Mesothelial cell of epicardium (in vitro differentiated cells): Measurements from ENCODE around the gene COPS2. TPM values are rescaled to one million over a fixed set of nuclear protein-coding genes. Genes with fewer than 3 reads are reported as not detected.
A peak's percentile ranks its signal among the peaks of the same experiment; 100 is the strongest.

Experiments
- DNase-seq, 2 experiments: peaks; one replicate each; pipeline ENCODE4 v3.0.0; 2021; ENCODE audit warnings: low spot score in 2 of 2; ENCODE audit not compliant: unreplicated experiment in 2 of 2
- H3K27ac Mint-ChIP-seq: 2 replicates; pipeline ENCODE4 v1.8.0; 2021; ENCODE audit warnings: mixed read lengths
- H3K27me3 Mint-ChIP-seq: 2 replicates; pipeline ENCODE4 v1.8.0; 2021; ENCODE audit warnings: low read depth, mixed read lengths
- H3K36me3 Mint-ChIP-seq: 2 replicates; pipeline ENCODE4 v1.8.0; 2021; ENCODE audit warnings: mixed read lengths
- H3K4me1 Mint-ChIP-seq: 2 replicates; pipeline ENCODE4 v1.8.0; 2021; ENCODE audit warnings: mixed read lengths
- H3K4me3 Mint-ChIP-seq: 2 replicates; pipeline ENCODE4 v1.8.0; 2021; ENCODE audit warnings: mild to moderate bottlenecking, moderate library complexity, mixed read lengths
- H3K9me3 Mint-ChIP-seq: 2 replicates; pipeline ENCODE4 v1.8.0; 2021; ENCODE audit warnings: mixed read lengths
- total RNA-seq: library from RNA; stranded (reverse); gene quantifications from 3 replicates; pipeline ENCODE4 v1.2.1, GENCODE V29; 2021
- TF ChIP-seq, protein P1 (sequence below): fragments of 200-600 bp; sonication (generic); IDR thresholded peaks from one replicate; pipeline ENCODE4 v1.5.0; 2021; ENCODE audit warnings: antibody characterized with exemption; ENCODE audit not compliant: unreplicated experiment

COPS2 gene
- total RNA-seq, 1 donor from 2014 or later, result 79.9 TPM

DNA sequence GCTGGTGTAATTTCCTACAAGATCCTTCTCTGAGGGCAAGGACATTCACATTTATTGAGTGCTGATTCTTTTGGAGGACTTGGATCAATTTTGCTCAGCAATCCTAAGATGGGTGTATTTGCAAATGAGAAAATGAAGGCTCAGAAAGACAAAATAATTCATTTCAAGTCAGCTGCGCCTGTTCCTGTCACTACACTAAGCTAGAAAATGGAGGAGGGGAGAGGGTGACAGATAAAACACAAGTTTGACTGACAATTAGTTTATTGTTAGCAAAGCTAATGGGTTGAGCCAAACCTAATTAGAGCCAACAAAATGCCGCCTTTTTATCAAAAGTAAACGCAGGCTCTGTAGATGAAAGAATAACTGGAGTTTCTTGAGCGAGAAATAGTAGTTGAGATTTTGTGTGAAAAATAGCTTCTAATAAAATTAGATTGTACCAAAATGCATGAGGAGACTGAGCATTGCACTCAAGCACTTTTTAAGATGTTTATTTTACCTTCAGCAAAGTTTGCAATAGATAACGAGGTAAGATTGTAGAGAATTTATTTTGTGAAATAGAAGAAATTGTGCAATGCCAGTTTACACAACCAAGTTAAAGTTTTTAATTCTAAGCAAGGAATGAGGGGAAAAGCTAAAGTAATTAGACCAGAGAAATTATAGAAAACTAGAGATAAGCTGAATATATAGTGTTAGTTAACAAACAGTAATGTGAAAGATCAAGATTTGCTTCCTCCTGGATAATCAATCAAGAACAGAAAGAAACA lies 69.5 kb downstream of the COPS2 start:
- TF ChIP-seq, protein P1, sequence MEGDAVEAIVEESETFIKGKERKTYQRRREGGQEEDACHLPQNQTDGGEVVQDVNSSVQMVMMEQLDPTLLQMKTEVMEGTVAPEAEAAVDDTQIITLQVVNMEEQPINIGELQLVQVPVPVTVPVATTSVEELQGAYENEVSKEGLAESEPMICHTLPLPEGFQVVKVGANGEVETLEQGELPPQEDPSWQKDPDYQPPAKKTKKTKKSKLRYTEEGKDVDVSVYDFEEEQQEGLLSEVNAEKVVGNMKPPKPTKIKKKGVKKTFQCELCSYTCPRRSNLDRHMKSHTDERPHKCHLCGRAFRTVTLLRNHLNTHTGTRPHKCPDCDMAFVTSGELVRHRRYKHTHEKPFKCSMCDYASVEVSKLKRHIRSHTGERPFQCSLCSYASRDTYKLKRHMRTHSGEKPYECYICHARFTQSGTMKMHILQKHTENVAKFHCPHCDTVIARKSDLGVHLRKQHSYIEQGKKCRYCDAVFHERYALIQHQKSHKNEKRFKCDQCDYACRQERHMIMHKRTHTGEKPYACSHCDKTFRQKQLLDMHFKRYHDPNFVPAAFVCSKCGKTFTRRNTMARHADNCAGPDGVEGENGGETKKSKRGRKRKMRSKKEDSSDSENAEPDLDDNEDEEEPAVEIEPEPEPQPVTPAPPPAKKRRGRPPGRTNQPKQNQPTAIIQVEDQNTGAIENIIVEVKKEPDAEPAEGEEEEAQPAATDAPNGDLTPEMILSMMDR, result no peak
- no peak overlapping the region for H3K4me3 Mint-ChIP-seq
- H3K9me3 Mint-ChIP-seq, result no peaks in the 10 kb centered on the region
- no peak for DNase-seq
- peaks cover 7% of the 10 kb centered on the region for H3K4me1 Mint-ChIP-seq
- H3K36me3 Mint-ChIP-seq, result no peaks in the 10 kb centered on the region
- no peak overlapping the region for H3K27ac Mint-ChIP-seq
- H3K27me3 Mint-ChIP-seq, result no peaks in the 10 kb centered on the region

DNA sequence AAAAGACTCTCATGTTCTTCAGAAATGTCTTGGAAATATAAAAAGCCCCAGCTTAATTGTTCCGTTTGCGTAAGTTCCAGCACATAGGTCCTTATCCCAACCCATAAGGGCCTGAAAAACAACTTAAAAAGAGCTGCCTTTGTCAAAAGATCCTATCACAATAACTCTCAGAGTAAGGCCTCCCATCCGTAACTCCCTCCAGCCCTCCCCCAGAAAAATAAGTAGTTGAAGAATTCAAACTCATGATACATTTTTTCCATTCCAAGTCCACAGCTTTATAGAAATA lies 71.2 kb downstream of the COPS2 start:
- H3K27ac Mint-ChIP-seq, result no peak overlapping the region
- no peaks in the 10 kb centered on the region for H3K9me3 Mint-ChIP-seq
- no peaks in the 10 kb centered on the region for H3K27me3 Mint-ChIP-seq
- no peak for DNase-seq
- no peaks in the 10 kb centered on the region for H3K36me3 Mint-ChIP-seq
- peaks cover 7% of the 10 kb centered on the region for H3K4me1 Mint-ChIP-seq
- TF ChIP-seq, protein P1, result no peak
- H3K4me3 Mint-ChIP-seq, result no peak overlapping the region

DNA sequence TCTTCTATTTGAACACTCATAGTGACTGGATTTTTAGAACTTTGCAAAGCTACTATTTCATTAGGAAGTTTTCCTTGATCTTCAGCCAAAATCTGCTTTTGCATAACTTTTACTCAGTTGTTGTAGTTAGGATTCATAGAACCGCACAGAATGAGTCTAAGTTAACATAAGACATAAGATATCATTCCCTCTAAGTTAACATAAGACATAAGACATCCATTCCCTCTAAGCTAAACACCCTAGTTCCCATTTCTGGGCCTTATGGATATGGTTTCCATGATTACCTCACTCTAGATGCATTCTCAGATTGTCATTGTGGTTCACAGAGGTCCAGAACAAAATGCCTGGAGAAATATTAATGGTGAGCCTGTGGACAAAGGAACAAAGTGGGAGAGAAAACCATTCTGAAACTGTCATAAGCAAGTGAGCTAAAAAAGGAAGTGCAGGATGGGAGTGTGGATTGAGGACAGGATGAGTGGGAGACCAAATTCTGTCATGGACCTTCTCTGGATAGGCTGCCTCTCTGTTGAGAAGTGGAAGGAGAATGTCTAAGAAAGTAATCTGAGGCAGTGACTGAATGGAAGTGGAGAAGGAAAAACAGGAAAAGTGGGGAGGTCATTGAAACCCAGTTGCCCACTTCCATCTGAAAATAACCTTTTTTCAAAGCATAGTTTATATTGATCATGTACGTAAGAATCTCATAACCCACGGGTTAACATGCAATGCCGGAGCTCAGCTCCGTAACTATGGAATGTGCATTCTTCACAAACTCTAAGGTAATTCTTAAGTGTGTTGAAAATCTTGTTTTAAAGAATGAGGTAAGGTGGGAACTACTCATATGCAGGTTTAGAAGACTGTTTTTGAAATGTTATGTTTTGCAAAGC lies 71.8 kb downstream of the COPS2 start:
- Mint-ChIP-seq H3K9me3 (no peaks in the 10 kb centered on the region), H3K4me1 (peaks cover 7% of the 10 kb centered on the region), H3K27me3 (no peaks in the 10 kb centered on the region), H3K4me3 (no peak overlapping the region), H3K27ac (peak overlapping the region; percentile 4), H3K36me3 (no peaks in the 10 kb centered on the region)
- TF ChIP-seq, protein P1, result no peak
- no peak for DNase-seq

DNA sequence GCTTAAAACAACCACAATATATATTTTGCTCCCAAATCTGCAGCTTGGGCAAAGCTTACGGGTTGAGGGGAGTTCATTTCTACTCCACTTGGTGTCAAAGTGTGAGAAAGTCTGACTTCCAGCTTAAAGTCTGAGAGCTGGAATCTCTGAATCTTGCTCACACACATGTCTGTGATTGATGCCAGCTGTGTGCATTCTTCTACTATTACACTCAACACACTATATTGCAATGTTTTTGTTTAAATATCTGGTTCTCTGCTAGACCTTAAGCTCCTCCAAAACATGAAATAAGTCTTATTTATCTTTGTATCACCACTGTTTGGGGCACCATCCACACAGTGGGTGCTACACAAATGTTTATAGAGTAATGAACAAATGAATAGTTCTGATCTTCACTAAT lies 72.4 kb downstream of the COPS2 start:
- DNase-seq, result no peak
- Mint-ChIP-seq H3K9me3 (no peaks in the 10 kb centered on the region), H3K4me3 (no peak overlapping the region), H3K27me3 (no peaks in the 10 kb centered on the region), H3K4me1 (peaks cover 7% of the 10 kb centered on the region), H3K27ac (no peak overlapping the region), H3K36me3 (no peaks in the 10 kb centered on the region)
- TF ChIP-seq, protein P1, result no peak

DNA sequence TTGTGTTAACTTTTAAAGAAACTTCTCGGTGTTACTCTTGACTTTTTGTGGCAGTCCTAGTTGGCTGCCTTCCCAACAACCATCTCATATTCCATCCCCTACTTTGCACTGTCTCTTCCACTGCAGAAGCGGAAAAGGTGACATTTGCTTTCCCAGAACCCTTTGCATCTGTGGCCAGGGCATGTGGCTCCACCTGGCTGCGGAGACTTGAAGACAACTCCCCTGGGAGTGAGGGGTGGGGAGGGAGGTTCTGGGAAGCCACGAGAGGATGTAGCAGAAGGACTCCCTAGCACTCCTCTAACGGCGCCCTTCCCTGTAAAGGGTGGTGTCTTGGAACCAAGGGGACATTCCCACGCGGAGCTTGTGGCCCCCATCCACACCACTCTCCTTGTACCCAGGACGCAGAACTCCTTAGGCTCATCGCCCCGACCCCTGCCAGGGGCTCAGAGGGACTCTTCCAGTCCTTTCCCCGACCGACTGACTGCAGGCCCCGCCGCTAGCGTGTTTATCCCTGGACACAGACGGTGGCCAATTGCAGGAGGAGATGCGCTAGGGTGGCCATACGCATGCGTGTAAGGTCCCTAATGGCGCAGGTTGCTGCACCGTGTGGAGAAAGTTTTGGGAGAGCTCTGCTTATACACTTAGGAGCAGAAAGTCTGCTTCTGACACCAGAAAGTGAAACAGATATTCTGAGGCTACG lies 75.9 kb downstream of the COPS2 start:
- no peaks in the 10 kb centered on the region for H3K9me3 Mint-ChIP-seq
- H3K4me3 Mint-ChIP-seq, result no peak overlapping the region
- TF ChIP-seq, protein P1, result no peak
- DNase-seq, result no peak
- H3K27me3 Mint-ChIP-seq, result no peaks in the 10 kb centered on the region
- H3K36me3 Mint-ChIP-seq, result no peaks in the 10 kb centered on the region
- no peak overlapping the region for H3K27ac Mint-ChIP-seq
- H3K4me1 Mint-ChIP-seq, result peaks cover 7% of the 10 kb centered on the region
